Right lobe of liver (tissue), 4 donors: ENCODE results near the gene IDS.

Experiments
- CTCF ChIP-seq, 4 donors: fragments of 200-600 bp in 3 of 4; fragments of 450-650 bp in 1 of 4; IDR thresholded peaks; one replicate each; pipeline versions ENCODE4 v1.5.1 to v1.8.0; 2016 to 2022; ENCODE audit warnings: antibody characterized with exemption in 4 of 4, mild to moderate bottlenecking in 2 of 4
- POLR2A ChIP-seq: fragments of 450-650 bp; IDR thresholded peaks from one replicate; pipeline ENCODE4 v1.6.1; 2017; ENCODE audit warnings: antibody characterized with exemption, mild to moderate bottlenecking
- donor health status: DM: no; HTN: no; CAD: no.
- donor health status: DM: no; HTN: no; CAD: no.
- donor health status: DM: no; HTN: yes; CAD: no.

- TF ChIP-seq CTCF (IDR thresholded peaks at IDR 0.05): no peak
- TF ChIP-seq POLR2A: no peak
Measured at GRCh38 chrX:149462849-149463248, 42.3 kb downstream of the IDS start.
